Naive thymus-derived CD4-positive, alpha-beta T cell (primary cell): Measurements from ENCODE around the gene LTK. TPM values are rescaled to one million over a fixed set of nuclear protein-coding genes. Genes with fewer than 3 reads are reported as not detected.

Experiments used
- ATAC-seq: fragments of 150-1000 bp; cut with Tn5 transposase; 2 replicates; pipeline ENCODE4 v1.10.0; 2021; ENCODE audit warnings: mild to moderate bottlenecking, moderate library complexity
- CTCF ChIA-PET: fragments of 350-600 bp; sonication (Branson Sonifier 250); formaldehyde crosslinking; loops from one replicate; lab custom pipeline; 2021; ENCODE audit warnings: antibody characterized with exemption; lab: Charles Lee
- POLR2A ChIA-PET: fragments of 350-600 bp; sonication (Branson Sonifier 250); formaldehyde crosslinking; loops from one replicate; lab custom pipeline; 2021; ENCODE audit warnings: antibody characterized with exemption, inconsistent platforms; lab: Charles Lee
- DNase-seq, 9 donors: peaks; one replicate each; pipeline versions ENCODE4 v3.0.0 to v3.0.0-alpha.2; 2020 to 2022; ENCODE audit warnings: mixed read lengths in 1 of 9
- H3K27ac ChIP-seq: one replicate; pipeline ENCODE4 v1.7.0; 2013; ENCODE audit warnings: mild to moderate bottlenecking, low read depth, low read length, moderate library complexity
- H3K27me3 ChIP-seq, 2 donors: one replicate each; pipeline ENCODE4 v1.7.0; 2013; ENCODE audit warnings: low read length in 2 of 2, mild to moderate bottlenecking in 2 of 2, moderate library complexity in 2 of 2; ENCODE audit not compliant: control insufficient read depth in 2 of 2, insufficient read depth in 2 of 2
- H3K36me3 ChIP-seq, 3 experiments: 1 replicate in 2 of 3; 2 replicates in 1 of 3; pipeline ENCODE4 v1.7.0; 2013; ENCODE audit warnings: low read length in 3 of 3, mild to moderate bottlenecking in 3 of 3, moderate library complexity in 1 of 3; ENCODE audit not compliant: insufficient read depth in 3 of 3, control insufficient read depth in 2 of 3
- H3K4me1 ChIP-seq, 2 donors: one replicate each; pipeline ENCODE4 v1.7.0; 2013; ENCODE audit warnings: low read length in 2 of 2, mild to moderate bottlenecking in 2 of 2, moderate library complexity in 1 of 2; ENCODE audit not compliant: control insufficient read depth in 2 of 2, insufficient read depth in 2 of 2
- H3K4me3 ChIP-seq: 2 replicates; pipeline ENCODE4 v1.7.0; 2013; ENCODE audit warnings: mild to moderate bottlenecking, low read length
- H3K9me3 ChIP-seq, 3 experiments: 1 replicate in 2 of 3; 2 replicates in 1 of 3; pipeline ENCODE4 v1.7.0; 2013; ENCODE audit warnings: low read length in 3 of 3; ENCODE audit not compliant: control insufficient read depth in 2 of 3
- H3K27ac Mint-ChIP-seq, 9 donors: one replicate each; pipeline ENCODE4 v1.8.0; 2020 to 2022; ENCODE audit warnings: mixed read lengths in 9 of 9, mild to moderate bottlenecking in 8 of 9, moderate library complexity in 5 of 9, inconsistent platforms in 2 of 9
- H3K27me3 Mint-ChIP-seq, 5 donors: one replicate each; pipeline ENCODE4 v1.8.0; 2021 to 2022; ENCODE audit warnings: mixed read lengths in 5 of 5, mild to moderate bottlenecking in 1 of 5
- H3K36me3 Mint-ChIP-seq, 5 donors: one replicate each; pipeline ENCODE4 v1.8.0; 2020 to 2022; ENCODE audit warnings: mixed read lengths in 5 of 5, mild to moderate bottlenecking in 3 of 5, inconsistent platforms in 1 of 5
- H3K4me1 Mint-ChIP-seq, 7 donors: one replicate each; pipeline ENCODE4 v1.8.0; 2020 to 2022; ENCODE audit warnings: mixed read lengths in 7 of 7, mild to moderate bottlenecking in 3 of 7, inconsistent platforms in 1 of 7
- H3K4me3 Mint-ChIP-seq, 10 donors: one replicate each; pipeline ENCODE4 v1.8.0; 2020 to 2022; ENCODE audit warnings: mild to moderate bottlenecking in 10 of 10, mixed read lengths in 10 of 10, moderate library complexity in 6 of 10, inconsistent platforms in 2 of 10
- H3K9me3 Mint-ChIP-seq, 11 donors: one replicate each; pipeline ENCODE4 v1.8.0; 2020 to 2022; ENCODE audit warnings: mixed read lengths in 11 of 11, mild to moderate bottlenecking in 4 of 11, inconsistent platforms in 1 of 11, moderate library complexity in 1 of 11
- intact Hi-C, 2 donors: fragments of 100-400 bp; cut with micrococcal nuclease; formaldehyde crosslinking; loops; one replicate each; pipeline ENCODE4 v1.15.1; 2023
- polyA plus RNA-seq, 2 donors: library from polyadenylated mRNA; unstranded; fragments of 300-500 nt; fragmentation: Illumina TruSeq; gene quantifications; one replicate each; pipeline ENCODE4 v1.2.3, GENCODE V29; 2021
- total RNA-seq, 6 experiments: library from RNA in 5 of 6; stranded (reverse) in 5 of 6; gene quantifications; 1 replicate in 5 of 6; 2 replicates in 1 of 6; pipeline ENCODE4 v1.2.3 and lab custom pipeline; 2021 to 2026

The LTK gene
- total and polyA plus RNA-seq, 7 experiments from 2014 or later = 0.41 to 6.5 (median 1.4) TPM; not detected in 3

- peaks cover 11 to 20% of the 10 kb centered on the region in 2 donors for H3K4me1 ChIP-seq
- ATAC-seq (no peak), DNase-seq (peak in 7 of 9 donors; percentile 23 to 51 (median 42))
- Mint-ChIP-seq H3K27me3 (peaks cover 51 to 59% (median 57%) of the 10 kb centered on the region in 5 donors), H3K4me3 (peak overlapping the region; percentile 60 to 89 (median 70)), H3K27ac (no peak overlapping the region), H3K36me3 (peaks cover 0 to 4% (median 0%) of the 10 kb centered on the region in 5 donors), H3K4me1 (peaks cover 6 to 26% (median 8%) of the 10 kb centered on the region in 7 donors), H3K9me3 (peaks cover 0 to 2% (median 0%) of the 10 kb centered on the region in 11 donors)
- H3K4me3 ChIP-seq = peak overlapping the region; percentile 50
- intact Hi-C loops = loop anchor here (1.0 to 10.0 kb wide), 8 partner anchors 18 to 928 kb away; partner anchors contain the start of genes CCDC32 (in 1 of the 2), LTK (in 1 of the 2), NUSAP1 (in 1 of the 2) and OIP5 (in 1 of the 2)
- peaks cover 3 to 16% of the 10 kb centered on the region in 2 donors for H3K27me3 ChIP-seq
- no peaks in the 10 kb centered on the region for H3K36me3 ChIP-seq
- ChIA-PET CTCF (interaction anchor here (0.5 kb wide), 1 partner anchor 37 kb away, joined by 3 read pairs; no protein-coding TSS in a partner anchor), POLR2A (no interaction called here)
- no peaks in the 10 kb centered on the region for H3K9me3 ChIP-seq
- no peak overlapping the region for H3K27ac ChIP-seq
Measured at GRCh38 chr15:41494922-41495735, 18.5 kb downstream of the LTK start.

GRCh38 chr15:41494190-41494921 is 19.3 kb downstream of the LTK start:
- CTCF ChIA-PET = interaction anchor here (0.6 kb wide), 1 partner anchor 74 kb away, joined by 3 read pairs; no protein-coding TSS in a partner anchor
- POLR2A ChIA-PET = interaction anchor here (0.6 kb wide), 2 partner anchors 10 to 127 kb away, joined by 3 read pairs; no protein-coding TSS in a partner anchor
- H3K27me3 ChIP-seq = peaks cover 3 to 11% of the 10 kb centered on the region in 2 donors

GRCh38 chr15:41493902-41494189 is 19.8 kb downstream of the LTK start:
- peak overlapping the region; percentile 50 for H3K4me3 ChIP-seq
- no peaks in the 10 kb centered on the region for H3K36me3 ChIP-seq
- POLR2A ChIA-PET = interaction anchor here (0.6 to 1.1 kb wide), 3 partner anchors 10 to 167 kb away, joined by 3 read pairs; partner anchors contain the start of gene MGA
- intact Hi-C loops = loop anchor here (1.0 to 10.0 kb wide), 9 partner anchors 8 to 927 kb away; partner anchors contain the start of genes CCDC32 (in 1 of the 2), LTK (in 1 of the 2), NUSAP1 (in 1 of the 2) and OIP5 (in 1 of the 2)
- peaks cover 0 to 4% (median 0%) of the 10 kb centered on the region in 5 donors for H3K36me3 Mint-ChIP-seq
- ATAC-seq (peak; percentile 40), DNase-seq (peak in 2 of 9 donors; percentile 15 to 29)
- peaks cover 11 to 20% of the 10 kb centered on the region in 2 donors for H3K4me1 ChIP-seq
- CTCF ChIA-PET = interaction anchor here (0.6 kb wide), 1 partner anchor 74 kb away, joined by 3 read pairs; no protein-coding TSS in a partner anchor
- no peak overlapping the region for H3K27ac Mint-ChIP-seq
- H3K27me3 ChIP-seq = peaks cover 3 to 8% of the 10 kb centered on the region in 2 donors
- H3K27ac ChIP-seq = no peak overlapping the region
- peaks cover 38 to 49% (median 46%) of the 10 kb centered on the region in 5 donors for H3K27me3 Mint-ChIP-seq
- peaks cover 0 to 2% (median 0%) of the 10 kb centered on the region in 11 donors for H3K9me3 Mint-ChIP-seq
- peak overlapping the region in 6 of 10 donors; percentile 49 to 89 (median 66) for H3K4me3 Mint-ChIP-seq
- peaks cover 6 to 32% (median 8%) of the 10 kb centered on the region in 7 donors for H3K4me1 Mint-ChIP-seq
- no peaks in the 10 kb centered on the region for H3K9me3 ChIP-seq

More at GRCh38 chr15:41494190-41494921, 19.3 kb downstream of the LTK start:
- Mint-ChIP-seq H3K27me3 (peaks cover 43 to 54% (median 51%) of the 10 kb centered on the region in 5 donors), H3K36me3 (peaks cover 0 to 4% (median 0%) of the 10 kb centered on the region in 5 donors), H3K27ac (no peak overlapping the region), H3K9me3 (peaks cover 0 to 2% (median 0%) of the 10 kb centered on the region in 11 donors), H3K4me3 (peak overlapping the region; percentile 62 to 89 (median 70)), H3K4me1 (peaks cover 6 to 32% (median 8%) of the 10 kb centered on the region in 7 donors)
- intact Hi-C loops = loop anchor here (1.0 to 10.0 kb wide), 8 partner anchors 18 to 927 kb away; partner anchors contain the start of genes CCDC32 (in 1 of the 2), LTK (in 1 of the 2), NUSAP1 (in 1 of the 2) and OIP5 (in 1 of the 2)
- Histone ChIP-seq H3K4me3 (peak overlapping the region; percentile 50), H3K36me3 (no peaks in the 10 kb centered on the region), H3K27ac (no peak overlapping the region), H3K4me1 (peaks cover 11 to 20% of the 10 kb centered on the region in 2 donors), H3K9me3 (no peaks in the 10 kb centered on the region)
- peak in 8 of 9 donors; percentile 20 to 59 (median 35) for DNase-seq
- peak; percentile 30 for ATAC-seq

- intact Hi-C loops = loop anchor here (1.0 to 10.0 kb wide), 5 partner anchors 9 to 926 kb away; partner anchors contain the start of genes CCDC32 (in 1 of the 2), RPAP1 (in 1 of the 2), RPUSD2 (in 1 of the 2) and RTF1 (in 1 of the 2)
- H3K4me3 ChIP-seq = peak within 1 kb of the TSS; percentile 70
- CTCF ChIA-PET = no interaction called here
- Mint-ChIP-seq H3K9me3 (peaks cover 0 to 2% (median 0%) of the 10 kb centered on the region in 11 donors), H3K27me3 (peaks cover 33 to 44% (median 41%) of the 10 kb centered on the region in 5 donors), H3K4me1 (peaks cover 6 to 35% (median 8%) of the 10 kb centered on the region in 7 donors), H3K27ac (peak within 1 kb of the TSS in 4 of 9 donors; percentile 26 to 62 (median 57)), H3K4me3 (peak within 1 kb of the TSS; percentile 74 to 91 (median 87)), H3K36me3 (peaks cover 0 to 4% (median 0%) of the 10 kb centered on the region in 5 donors)
- DNase-seq (peak; percentile 55 to 95 (median 67)), ATAC-seq (peak; percentile 93)
- peaks cover 11 to 20% of the 10 kb centered on the region in 2 donors for H3K4me1 ChIP-seq
- POLR2A ChIA-PET = interaction anchor here (0.6 to 1.1 kb wide), 3 partner anchors 9 to 167 kb away, joined by 3 read pairs; partner anchors contain the start of gene MGA
- no peaks in the 10 kb centered on the region for H3K36me3 ChIP-seq
- peaks cover 0 to 8% of the 10 kb centered on the region in 2 donors for H3K27me3 ChIP-seq
- H3K9me3 ChIP-seq = no peaks in the 10 kb centered on the region
- peak within 1 kb of the TSS; percentile 29 for H3K27ac ChIP-seq
Measured at GRCh38 chr15:41493205-41493901, 20.3 kb downstream of the LTK start, which contains the start of gene ITPKA. Gene ITPKA (plus strand): TSS chr15:41493874. CDS start chr15:41493928, 54 bp downstream.

- peak overlapping the region; percentile 74 to 91 (median 87) for H3K4me3 Mint-ChIP-seq
- no peaks in the 10 kb centered on the region for H3K36me3 ChIP-seq
- H3K27ac Mint-ChIP-seq = peak overlapping the region in 4 of 9 donors; percentile 26 to 62 (median 57)
- peaks cover 0 to 8% of the 10 kb centered on the region in 2 donors for H3K27me3 ChIP-seq
- H3K27ac ChIP-seq = peak overlapping the region; percentile 29
- CTCF ChIA-PET = interaction anchor here (0.6 kb wide), 1 partner anchor 11 kb away, joined by 3 read pairs; no protein-coding TSS in a partner anchor
- peaks cover 0 to 2% (median 0%) of the 10 kb centered on the region in 11 donors for H3K9me3 Mint-ChIP-seq
- ATAC-seq (no peak), DNase-seq (no peak)
- peaks cover 30 to 40% (median 35%) of the 10 kb centered on the region in 5 donors for H3K27me3 Mint-ChIP-seq
- peaks cover 0 to 4% (median 0%) of the 10 kb centered on the region in 5 donors for H3K36me3 Mint-ChIP-seq
- H3K4me3 ChIP-seq = peak overlapping the region; percentile 70
- POLR2A ChIA-PET = interaction anchor here (0.6 to 1.1 kb wide), 3 partner anchors 13 to 257 kb away, joined by 3 read pairs; partner anchors contain the start of gene MGA
- H3K4me1 Mint-ChIP-seq = peaks cover 6 to 39% (median 11%) of the 10 kb centered on the region in 7 donors
- H3K4me1 ChIP-seq = peaks cover 11 to 20% of the 10 kb centered on the region in 2 donors
- H3K9me3 ChIP-seq = no peaks in the 10 kb centered on the region
- intact Hi-C loops = loop anchor here (1.0 to 10.0 kb wide), 5 partner anchors 10 to 925 kb away; partner anchors contain the start of genes CCDC32 (in 1 of the 2), RPAP1 (in 1 of the 2), RPUSD2 (in 1 of the 2) and RTF1 (in 1 of the 2)
Measured at GRCh38 chr15:41492597-41493204, 20.9 kb downstream of the LTK start.
